CD14-positive monocyte (primary cell): ENCODE measurements around the gene FXYD5. TPM values are rescaled to one million over a fixed set of nuclear protein-coding genes. Genes with fewer than 3 reads are reported as not detected.

Source experiments
- DNase-seq, 3 donors: peaks; one replicate each; pipeline ENCODE4 v3.0.0-alpha.2; 2011 to 2022
- H2AFZ ChIP-seq: 2 replicates; pipeline ENCODE4 v1.6.0; 2012; ENCODE audit warnings: mild to moderate bottlenecking, low read depth, low read length, inconsistent platforms; ENCODE audit not compliant: insufficient read depth, poor library complexity, severe bottlenecking
- H3K27ac ChIP-seq, 2 donors: 1 replicate in 1 of 2; 2 replicates in 1 of 2; pipeline ENCODE4 v1.5.1; 2012 to 2013; ENCODE audit warnings: low read length in 2 of 2, control low read depth in 1 of 2, inconsistent platforms in 1 of 2, low read depth in 1 of 2, mild to moderate bottlenecking in 1 of 2
- H3K27me3 ChIP-seq, 2 donors: one replicate each; pipeline versions ENCODE4 v1.6.0 to v1.6.1; 2011 to 2013; ENCODE audit warnings: low read length in 2 of 2; ENCODE audit not compliant: control insufficient read depth in 2 of 2, insufficient read depth in 2 of 2
- H3K36me3 ChIP-seq, 2 donors: replicated peaks in 1 of 2; 1 replicate in 1 of 2; 2 replicates in 1 of 2; pipeline versions ENCODE4 v1.5.1 to v1.6.1; 2012 to 2013; ENCODE audit warnings: low read length in 2 of 2, control low read depth in 1 of 2, inconsistent platforms in 1 of 2, mild to moderate bottlenecking in 1 of 2; ENCODE audit not compliant: insufficient read depth in 2 of 2, control insufficient read depth in 1 of 2
- H3K4me1 ChIP-seq, 2 donors: 1 replicate in 1 of 2; 2 replicates in 1 of 2; pipeline versions ENCODE4 v1.5.1 to v1.6.1; 2012 to 2013; ENCODE audit warnings: low read length in 2 of 2, control low read depth in 1 of 2, inconsistent platforms in 1 of 2, mild to moderate bottlenecking in 1 of 2, moderate library complexity in 1 of 2; ENCODE audit not compliant: insufficient read depth in 2 of 2, control insufficient read depth in 1 of 2
- H3K4me2 ChIP-seq: replicated peaks from 2 replicates; pipeline ENCODE3; 2012; ENCODE audit warnings: low read length, moderate library complexity, mild to moderate bottlenecking; ENCODE audit not compliant: poor library complexity, severe bottlenecking; ENCODE audit errors: extremely low read depth
- H3K4me3 ChIP-seq, 3 experiments: fragments of 200-600 bp in 1 of 3; sonication (generic) in 1 of 3; replicated peaks in 1 of 3; 1 replicate in 2 of 3; 2 replicates in 1 of 3; pipeline ENCODE4 v1.5.1; 2011 to 2013; ENCODE audit warnings: low read length in 3 of 3, mild to moderate bottlenecking in 3 of 3, control low read depth in 2 of 3, low read depth in 2 of 3, inconsistent platforms in 1 of 3, moderate library complexity in 1 of 3
- H3K79me2 ChIP-seq: 2 replicates; pipeline ENCODE4 v1.6.0; 2012; ENCODE audit warnings: mild to moderate bottlenecking, control low read depth, inconsistent platforms, low read length, moderate library complexity; ENCODE audit not compliant: insufficient read depth
- H3K9ac ChIP-seq: 2 replicates; pipeline ENCODE4 v1.6.0; 2017; ENCODE audit warnings: low read length, mild to moderate bottlenecking; ENCODE audit not compliant: insufficient read depth, poor library complexity, severe bottlenecking
- H3K9me3 ChIP-seq, 2 donors: replicated peaks in 1 of 2; 1 replicate in 1 of 2; 2 replicates in 1 of 2; pipeline versions ENCODE4 v1.5.1 to v1.6.1; 2012 to 2013; ENCODE audit warnings: low read length in 2 of 2, control low read depth in 1 of 2; ENCODE audit not compliant: control insufficient read depth in 1 of 2, insufficient read depth in 1 of 2
- H4K20me1 ChIP-seq: 2 replicates; pipeline ENCODE4 v1.6.0; 2012; ENCODE audit warnings: mild to moderate bottlenecking, low read length, control low read depth, moderate library complexity; ENCODE audit not compliant: insufficient read depth
- H3K27ac Mint-ChIP-seq, 7 donors: one replicate each; pipeline ENCODE4 v1.8.0; 2020; ENCODE audit warnings: mild to moderate bottlenecking in 7 of 7, mixed read lengths in 7 of 7, moderate library complexity in 6 of 7, inconsistent platforms in 2 of 7
- H3K27me3 Mint-ChIP-seq, 3 donors: one replicate each; pipeline ENCODE4 v1.8.0; 2021 to 2022; ENCODE audit warnings: low read depth in 3 of 3, mild to moderate bottlenecking in 3 of 3, mixed read lengths in 3 of 3, moderate library complexity in 3 of 3, inconsistent platforms in 1 of 3
- H3K36me3 Mint-ChIP-seq, 2 donors: one replicate each; pipeline ENCODE4 v1.8.0; 2020; ENCODE audit warnings: mixed read lengths in 2 of 2, inconsistent platforms in 1 of 2, mild to moderate bottlenecking in 1 of 2
- H3K4me1 Mint-ChIP-seq: one replicate; pipeline ENCODE4 v1.8.0; 2020; ENCODE audit warnings: mild to moderate bottlenecking, mixed read lengths
- H3K4me3 Mint-ChIP-seq, 2 donors: one replicate each; pipeline ENCODE4 v1.8.0; 2020; ENCODE audit warnings: mild to moderate bottlenecking in 2 of 2, mixed read lengths in 2 of 2, moderate library complexity in 1 of 2
- H3K9me3 Mint-ChIP-seq, 7 donors: one replicate each; pipeline ENCODE4 v1.8.0; 2020 to 2022; ENCODE audit warnings: mixed read lengths in 7 of 7, mild to moderate bottlenecking in 6 of 7, moderate library complexity in 6 of 7, inconsistent platforms in 2 of 7
- WGBS: methylation state at CpG from one replicate; pipeline ENCODE4 v1.1.5; 2013; ENCODE audit warnings: missing lambda C conversion rate; ENCODE audit not compliant: insufficient coverage; 5-methylcytosine and 5-hydroxymethylcytosine counted together
- intact Hi-C, 2 donors: fragments of 100-400 bp; cut with micrococcal nuclease; formaldehyde crosslinking; loops; one replicate each; pipeline versions ENCODE4 v1.15.0 to v1.15.1; 2023
- polyA plus RNA-seq, 3 donors: library from polyadenylated mRNA; depleted of rRNA in 1 of 3; unstranded in 2 of 3; stranded (reverse) in 1 of 3; fragments of 300-500 nt in 2 of 3; fragments of >200 nt in 1 of 3; fragmentation: Illumina TruSeq in 2 of 3; gene quantifications; 1 replicate in 2 of 3; 2 replicates in 1 of 3; pipeline ENCODE4 v1.2.3, GENCODE V29; 2012 to 2021
- TF ChIP-seq, protein P1 (sequence below): fragments of 200-600 bp; IDR thresholded peaks from one replicate; pipeline ENCODE4 v1.8.0; 2022; ENCODE audit warnings: antibody characterized with exemption, mild to moderate bottlenecking

FXYD5 gene
- polyA plus RNA-seq, 3 donors: 204 to 673 (median 312) TPM

DNA sequence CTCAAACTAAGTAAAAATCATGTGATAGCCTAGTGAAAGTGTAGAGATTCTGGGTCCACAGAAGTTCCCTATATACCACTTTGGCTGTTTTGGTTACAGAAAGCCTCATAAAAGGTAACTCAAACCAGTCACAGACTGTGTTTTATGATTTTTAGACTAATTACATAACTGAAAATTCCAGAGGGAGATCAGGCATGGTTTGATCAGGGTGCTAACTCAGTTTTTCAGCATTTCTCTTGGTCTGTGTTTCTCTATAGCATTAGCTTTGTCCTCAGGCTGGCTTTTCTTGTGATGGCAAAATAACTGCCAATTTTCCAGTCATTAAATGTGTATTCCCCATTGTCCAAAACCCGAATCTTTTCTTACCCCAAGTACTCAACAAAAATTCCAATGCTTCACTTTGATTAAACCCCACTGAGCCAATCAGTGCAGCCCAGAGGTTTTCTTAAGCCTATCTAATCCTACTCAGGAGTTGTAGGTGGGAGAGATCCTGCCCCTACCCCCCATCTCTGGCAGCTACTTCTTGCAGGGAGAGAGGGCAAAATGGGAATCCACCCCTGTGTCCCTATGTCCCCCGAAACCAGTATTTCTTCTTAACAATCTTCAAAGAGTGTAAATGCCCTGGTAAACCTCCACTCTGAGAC, 47.5 kb upstream of the FXYD5 start:
- Histone ChIP-seq H3K79me2 (no peaks in the 10 kb centered on the region), H4K20me1 (no peaks in the 10 kb centered on the region), H3K4me2 (no peak overlapping the region), H3K9me3 (peaks cover 12 to 17% of the 10 kb centered on the region in 2 donors), H3K4me1 (no peaks in the 10 kb centered on the region), H3K27ac (no peak overlapping the region), H3K27me3 (no peaks in the 10 kb centered on the region), H2AFZ (no peak overlapping the region), H3K4me3 (no peak overlapping the region), H3K9ac (no peak overlapping the region), H3K36me3 (no peaks in the 10 kb centered on the region)
- no peak for DNase-seq
- Mint-ChIP-seq H3K27me3 (peaks cover 4 to 11% (median 5%) of the 10 kb centered on the region in 3 donors), H3K36me3 (no peaks in the 10 kb centered on the region), H3K9me3 (peaks cover 0 to 9% (median 2%) of the 10 kb centered on the region in 7 donors), H3K27ac (no peak overlapping the region), H3K4me1 (no peaks in the 10 kb centered on the region), H3K4me3 (no peak overlapping the region)
- TF ChIP-seq, protein P1, sequence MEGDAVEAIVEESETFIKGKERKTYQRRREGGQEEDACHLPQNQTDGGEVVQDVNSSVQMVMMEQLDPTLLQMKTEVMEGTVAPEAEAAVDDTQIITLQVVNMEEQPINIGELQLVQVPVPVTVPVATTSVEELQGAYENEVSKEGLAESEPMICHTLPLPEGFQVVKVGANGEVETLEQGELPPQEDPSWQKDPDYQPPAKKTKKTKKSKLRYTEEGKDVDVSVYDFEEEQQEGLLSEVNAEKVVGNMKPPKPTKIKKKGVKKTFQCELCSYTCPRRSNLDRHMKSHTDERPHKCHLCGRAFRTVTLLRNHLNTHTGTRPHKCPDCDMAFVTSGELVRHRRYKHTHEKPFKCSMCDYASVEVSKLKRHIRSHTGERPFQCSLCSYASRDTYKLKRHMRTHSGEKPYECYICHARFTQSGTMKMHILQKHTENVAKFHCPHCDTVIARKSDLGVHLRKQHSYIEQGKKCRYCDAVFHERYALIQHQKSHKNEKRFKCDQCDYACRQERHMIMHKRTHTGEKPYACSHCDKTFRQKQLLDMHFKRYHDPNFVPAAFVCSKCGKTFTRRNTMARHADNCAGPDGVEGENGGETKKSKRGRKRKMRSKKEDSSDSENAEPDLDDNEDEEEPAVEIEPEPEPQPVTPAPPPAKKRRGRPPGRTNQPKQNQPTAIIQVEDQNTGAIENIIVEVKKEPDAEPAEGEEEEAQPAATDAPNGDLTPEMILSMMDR: no peak
- WGBS: no CpG with 5 or more reads among the region's 2 CpGs
- intact Hi-C loops: no loop called here

DNA sequence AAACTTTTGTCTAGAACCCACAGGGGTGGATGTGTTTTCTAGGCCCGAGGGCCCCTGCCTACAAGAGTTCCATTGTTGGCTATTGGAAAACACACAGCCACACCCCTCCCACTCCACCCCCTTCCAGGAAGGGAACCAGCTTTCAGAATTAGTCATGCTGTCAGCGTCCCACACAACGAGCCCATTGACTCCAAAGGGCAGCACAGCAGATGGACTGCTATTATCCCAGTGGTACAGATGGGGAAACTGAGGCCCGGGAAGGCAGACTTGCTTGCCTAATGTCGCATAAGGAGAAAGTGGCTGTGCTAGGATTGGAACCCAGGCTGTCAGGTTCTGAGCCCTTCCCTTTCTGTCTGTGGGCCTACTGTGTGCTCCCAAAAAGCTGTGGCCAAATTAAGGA, 47.0 kb upstream of the FXYD5 start:
- Histone ChIP-seq H3K79me2 (no peaks in the 10 kb centered on the region), H3K27ac (no peak overlapping the region), H3K27me3 (no peaks in the 10 kb centered on the region), H2AFZ (no peak overlapping the region), H3K9me3 (peaks cover 12 to 17% of the 10 kb centered on the region in 2 donors), H3K4me1 (no peaks in the 10 kb centered on the region), H3K9ac (no peak overlapping the region), H3K4me2 (no peak overlapping the region), H3K36me3 (no peaks in the 10 kb centered on the region), H3K4me3 (no peak overlapping the region), H4K20me1 (no peaks in the 10 kb centered on the region)
- intact Hi-C loops: no loop called here
- peaks cover 4 to 11% (median 5%) of the 10 kb centered on the region in 3 donors for H3K27me3 Mint-ChIP-seq
- TF ChIP-seq, protein P1: no peak
- no peak overlapping the region for H3K27ac Mint-ChIP-seq
- peaks cover 0 to 9% (median 2%) of the 10 kb centered on the region in 7 donors for H3K9me3 Mint-ChIP-seq
- no peaks in the 10 kb centered on the region for H3K4me1 Mint-ChIP-seq
- 25% methylated on average over 5 of the region's 5 CpGs for WGBS
- DNase-seq: no peak
- no peaks in the 10 kb centered on the region for H3K36me3 Mint-ChIP-seq
- no peak overlapping the region for H3K4me3 Mint-ChIP-seq
